Prostate gland (tissue), 2 donors: ENCODE measurements around the gene UTP25. TPM values are rescaled to one million over a fixed set of nuclear protein-coding genes. Genes with fewer than 3 reads are reported as not detected.
A peak's percentile ranks its signal among the peaks of the same experiment; 100 is the strongest.

ENCODE experiments used
- DNase-seq: peaks from one replicate; pipeline ENCODE4 v3.0.0-alpha.2; 2019; ENCODE audit warnings: low spot score
- H3K27ac ChIP-seq, 2 donors: fragments of 200-600 bp; sonication (generic); 2 replicates each; pipeline ENCODE4 v1.5.1; 2017 to 2019
- H3K27me3 ChIP-seq: fragments of 200-600 bp; sonication (generic); replicated peaks from 2 replicates; pipeline ENCODE4 v1.5.1; 2019; ENCODE audit not compliant: insufficient read depth
- H3K36me3 ChIP-seq, 2 donors: fragments of 200-600 bp; sonication (generic); 1 replicate in 1 of 2; 2 replicates in 1 of 2; pipeline versions ENCODE4 v1.5.1 to v1.8.1; 2017 to 2019
- H3K4me1 ChIP-seq: fragments of 200-600 bp; sonication (generic); replicated peaks from 2 replicates; pipeline ENCODE4 v1.5.1; 2019
- H3K4me3 ChIP-seq, 2 donors: fragments of 200-600 bp; sonication (generic); 2 replicates each; pipeline ENCODE4 v1.5.1; 2017 to 2019
- H3K9me3 ChIP-seq: fragments of 200-600 bp; sonication (generic); 2 replicates; pipeline ENCODE4 v1.5.1; 2017
- POLR2A ChIP-seq: fragments of 450-650 bp; IDR thresholded peaks from one replicate; pipeline ENCODE4 v1.6.1; 2016; ENCODE audit warnings: antibody characterized with exemption, mild to moderate bottlenecking
- POLR2AphosphoS5 ChIP-seq: sonication (generic); formaldehyde crosslinking; IDR thresholded peaks from one replicate; pipeline ENCODE4 v1.6.1; 2017; ENCODE audit warnings: antibody characterized with exemption
- WGBS: methylation state at CpG from one replicate; pipeline ENCODE4 v1.1.5; 2018; 5-methylcytosine and 5-hydroxymethylcytosine counted together
- intact Hi-C: fragments of 100-400 bp; cut with DNase I; formaldehyde crosslinking; loops from one replicate; pipeline ENCODE4 v1.14.2; 2022
- total RNA-seq, 2 donors: library from RNA; depleted of rRNA; stranded (reverse); fragments of >200 nt; gene quantifications; one replicate each; pipeline ENCODE4 v1.1.0, GENCODE V29; 2016
- TF ChIP-seq, protein P1 (sequence below), 4 experiments: fragments of 200-600 bp in 2 of 4; fragments of 450-650 bp in 2 of 4; sonication (generic) in 2 of 4; IDR thresholded peaks; 1 replicate in 3 of 4; 2 replicates in 1 of 4; pipeline ENCODE4 v1.5.1; 2016 to 2019; ENCODE audit warnings: antibody characterized with exemption in 4 of 4, mild to moderate bottlenecking in 2 of 4, moderate library complexity in 2 of 4

Gene UTP25
- total RNA-seq, 2 donors from 2014 or later: 6.0 to 8.1 TPM

DNA sequence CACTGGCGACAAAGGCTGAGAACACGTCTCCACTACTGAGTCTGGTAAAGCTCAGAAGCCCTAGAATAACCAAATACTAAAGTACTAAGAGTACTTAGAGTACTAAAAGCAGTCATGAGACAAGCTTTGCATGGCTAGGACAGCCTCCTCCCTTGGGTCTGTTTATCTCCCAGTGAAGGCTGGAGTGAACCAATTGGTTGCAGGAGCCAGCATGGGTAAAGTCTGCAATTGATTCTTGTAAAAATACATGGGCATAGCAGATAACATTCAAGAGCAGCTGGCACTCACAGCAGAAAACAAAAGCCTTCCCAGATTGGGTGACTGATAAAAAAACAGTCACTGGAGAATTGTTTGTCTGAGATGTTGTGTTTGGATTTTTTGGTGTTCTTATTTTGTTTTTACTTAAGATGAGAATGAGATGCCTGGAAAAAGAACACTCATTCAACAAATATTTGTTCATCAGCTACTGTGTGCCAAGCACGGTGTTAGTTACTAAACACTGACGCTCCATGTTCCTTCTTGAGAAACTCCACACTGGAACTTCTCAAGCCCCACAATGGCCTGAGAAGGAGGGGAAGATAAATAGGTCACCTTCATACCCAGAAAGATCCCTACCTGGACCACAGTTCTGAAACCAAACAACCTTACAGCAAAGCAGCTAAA lies 25.5 kb upstream of the UTP25 start:
- Histone ChIP-seq H3K4me3 (peak overlapping the region in 1 of 2 donors; percentile 51), H3K36me3 (no peaks in the 10 kb centered on the region), H3K4me1 (peaks cover 4% of the 10 kb centered on the region), H3K27me3 (no peaks in the 10 kb centered on the region), H3K9me3 (no peaks in the 10 kb centered on the region), H3K27ac (peak overlapping the region; percentile 92 to 96)
- 43% methylated on average over 4 of the region's 4 CpGs for WGBS
- peak; percentile 76 for DNase-seq
- intact Hi-C loops: no loop called here
- TF ChIP-seq, protein P1, sequence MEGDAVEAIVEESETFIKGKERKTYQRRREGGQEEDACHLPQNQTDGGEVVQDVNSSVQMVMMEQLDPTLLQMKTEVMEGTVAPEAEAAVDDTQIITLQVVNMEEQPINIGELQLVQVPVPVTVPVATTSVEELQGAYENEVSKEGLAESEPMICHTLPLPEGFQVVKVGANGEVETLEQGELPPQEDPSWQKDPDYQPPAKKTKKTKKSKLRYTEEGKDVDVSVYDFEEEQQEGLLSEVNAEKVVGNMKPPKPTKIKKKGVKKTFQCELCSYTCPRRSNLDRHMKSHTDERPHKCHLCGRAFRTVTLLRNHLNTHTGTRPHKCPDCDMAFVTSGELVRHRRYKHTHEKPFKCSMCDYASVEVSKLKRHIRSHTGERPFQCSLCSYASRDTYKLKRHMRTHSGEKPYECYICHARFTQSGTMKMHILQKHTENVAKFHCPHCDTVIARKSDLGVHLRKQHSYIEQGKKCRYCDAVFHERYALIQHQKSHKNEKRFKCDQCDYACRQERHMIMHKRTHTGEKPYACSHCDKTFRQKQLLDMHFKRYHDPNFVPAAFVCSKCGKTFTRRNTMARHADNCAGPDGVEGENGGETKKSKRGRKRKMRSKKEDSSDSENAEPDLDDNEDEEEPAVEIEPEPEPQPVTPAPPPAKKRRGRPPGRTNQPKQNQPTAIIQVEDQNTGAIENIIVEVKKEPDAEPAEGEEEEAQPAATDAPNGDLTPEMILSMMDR (IDR thresholded peaks at IDR 0.05): no peak
- peak; percentile 84 for TF ChIP-seq POLR2AphosphoS5
- no peak for TF ChIP-seq POLR2A

DNA sequence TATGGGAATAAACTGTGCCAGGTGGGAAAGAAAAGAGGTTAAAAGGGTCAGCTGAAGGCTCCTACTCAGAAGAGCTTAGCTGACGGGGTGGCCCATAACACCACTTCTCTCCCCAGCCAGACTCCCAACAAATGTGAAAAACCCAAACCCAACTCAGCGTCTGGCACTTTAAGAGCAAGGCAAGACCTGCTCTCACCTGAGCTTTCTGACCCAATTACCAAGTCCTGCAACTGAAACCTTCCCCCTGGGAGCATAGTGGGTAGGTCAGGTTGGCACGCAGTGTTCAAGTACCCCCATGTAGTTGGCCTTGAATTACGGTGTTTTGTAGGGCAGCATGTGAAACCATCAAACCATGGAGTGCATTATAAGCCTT lies 25.0 kb upstream of the UTP25 start:
- Histone ChIP-seq H3K4me3 (peak overlapping the region; percentile 1 to 51), H3K36me3 (no peaks in the 10 kb centered on the region), H3K4me1 (peaks cover 4% of the 10 kb centered on the region), H3K27ac (peak overlapping the region; percentile 92 to 96), H3K27me3 (no peaks in the 10 kb centered on the region), H3K9me3 (no peaks in the 10 kb centered on the region)
- 72% methylated on average over 4 of the region's 4 CpGs for WGBS
- intact Hi-C loops: no loop called here
- no peak for TF ChIP-seq POLR2A
- no peak for TF ChIP-seq POLR2AphosphoS5
- TF ChIP-seq, protein P1 (IDR thresholded peaks at IDR 0.05): no peak
- DNase-seq: no peak

DNA sequence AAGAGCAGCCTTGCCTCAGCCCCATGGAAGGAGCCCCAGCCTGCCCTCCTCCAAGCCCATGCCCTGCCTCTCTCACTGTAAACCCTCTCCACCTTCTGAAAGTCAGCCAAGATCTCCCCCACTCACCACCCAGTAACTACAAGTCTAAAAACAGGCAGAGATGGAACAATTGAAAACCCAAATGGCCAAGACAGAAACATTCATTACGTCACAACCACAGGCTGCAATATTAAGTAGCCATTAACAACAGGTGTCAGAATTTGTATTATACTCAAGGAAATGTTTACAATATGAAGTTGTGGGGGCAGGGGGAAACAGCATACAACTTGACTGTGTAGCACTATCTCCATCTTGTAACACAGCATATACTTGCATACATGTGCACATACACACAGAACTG lies 24.2 kb upstream of the UTP25 start:
- Histone ChIP-seq H3K27me3 (no peaks in the 10 kb centered on the region), H3K4me3 (peak overlapping the region; percentile 1 to 51), H3K36me3 (no peaks in the 10 kb centered on the region), H3K4me1 (peaks cover 4% of the 10 kb centered on the region), H3K9me3 (no peaks in the 10 kb centered on the region), H3K27ac (peak overlapping the region; percentile 92 to 96)
- intact Hi-C loops: no loop called here
- TF ChIP-seq, protein P1 (IDR thresholded peaks at IDR 0.05): no peak
- TF ChIP-seq POLR2AphosphoS5: peak; percentile 4
- TF ChIP-seq POLR2A: no peak
- no peak for DNase-seq
- 52% methylated on average over 1 of the region's 1 CpG for whole genome bisulfite sequencing

DNA sequence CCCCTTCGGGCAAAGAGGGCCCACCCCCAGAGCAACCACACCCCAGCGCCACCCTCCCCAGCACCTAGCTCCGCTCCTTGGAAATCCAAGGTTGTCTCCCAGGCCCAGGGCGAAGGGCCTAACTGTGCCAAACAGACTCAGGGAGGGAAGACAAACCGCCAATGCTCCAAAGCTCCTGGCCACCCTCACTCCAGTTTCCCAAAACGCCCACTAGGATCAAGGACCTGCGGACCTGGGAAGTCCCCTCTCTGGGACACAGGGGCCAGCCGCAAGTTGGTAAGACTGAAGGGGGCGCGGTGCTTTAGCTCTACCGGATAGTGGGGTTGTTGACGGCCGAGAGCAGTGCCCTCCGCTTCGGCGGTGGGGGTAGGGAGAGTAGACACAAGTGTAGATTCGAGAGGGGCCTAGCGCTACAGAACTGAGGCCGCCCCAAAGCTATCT lies 22.4 kb upstream of the UTP25 start:
- no peaks in the 10 kb centered on the region for H3K9me3 ChIP-seq
- DNase-seq: no peak
- H3K4me3 ChIP-seq: peak overlapping the region; percentile 51 to 52
- H3K27me3 ChIP-seq: no peaks in the 10 kb centered on the region
- intact Hi-C loops: no loop called here
- H3K4me1 ChIP-seq: peaks cover 4% of the 10 kb centered on the region
- TF ChIP-seq, protein P1 (IDR thresholded peaks at IDR 0.05): peak in 1 of 4 experiments; percentile 18
- TF ChIP-seq POLR2A (no peak), POLR2AphosphoS5 (no peak)
- WGBS: 17% methylated on average over 18 of the region's 19 CpGs
- H3K27ac ChIP-seq: peak overlapping the region; percentile 92 to 96
- H3K36me3 ChIP-seq: no peaks in the 10 kb centered on the region
